ENCODE results near the gene WWOX.

GRCh38 chr16:78829280-78829679, 729.8 kb downstream of the WWOX start:
- TF ChIP-seq, protein P1, sequence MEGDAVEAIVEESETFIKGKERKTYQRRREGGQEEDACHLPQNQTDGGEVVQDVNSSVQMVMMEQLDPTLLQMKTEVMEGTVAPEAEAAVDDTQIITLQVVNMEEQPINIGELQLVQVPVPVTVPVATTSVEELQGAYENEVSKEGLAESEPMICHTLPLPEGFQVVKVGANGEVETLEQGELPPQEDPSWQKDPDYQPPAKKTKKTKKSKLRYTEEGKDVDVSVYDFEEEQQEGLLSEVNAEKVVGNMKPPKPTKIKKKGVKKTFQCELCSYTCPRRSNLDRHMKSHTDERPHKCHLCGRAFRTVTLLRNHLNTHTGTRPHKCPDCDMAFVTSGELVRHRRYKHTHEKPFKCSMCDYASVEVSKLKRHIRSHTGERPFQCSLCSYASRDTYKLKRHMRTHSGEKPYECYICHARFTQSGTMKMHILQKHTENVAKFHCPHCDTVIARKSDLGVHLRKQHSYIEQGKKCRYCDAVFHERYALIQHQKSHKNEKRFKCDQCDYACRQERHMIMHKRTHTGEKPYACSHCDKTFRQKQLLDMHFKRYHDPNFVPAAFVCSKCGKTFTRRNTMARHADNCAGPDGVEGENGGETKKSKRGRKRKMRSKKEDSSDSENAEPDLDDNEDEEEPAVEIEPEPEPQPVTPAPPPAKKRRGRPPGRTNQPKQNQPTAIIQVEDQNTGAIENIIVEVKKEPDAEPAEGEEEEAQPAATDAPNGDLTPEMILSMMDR (conservative IDR thresholded peaks at IDR 0.05; ENCODE audit: low read depth, low read length), result no peak
- TF ChIP-seq EZH2 (IDR thresholded peaks at IDR 0.05; ENCODE audit: low read length, unreplicated experiment), result no peak
